Measurements from ENCODE around the gene RDH5. TPM values are rescaled to one million over a fixed set of nuclear protein-coding genes. Genes with fewer than 3 reads are reported as not detected.
A peak's percentile ranks its signal among the peaks of the same experiment; 100 is the strongest.
"Not testable (repeated sequence)": the region's sequence is repeated elsewhere in the genome, so short reads cannot be mapped to it uniquely, and the experiment has no call there.

Gene RDH5
- total RNA-seq, 1 donor from 2014 or later, result 4.4 TPM

GRCh38 chr12:55748230-55748993 is 28.2 kb downstream of the RDH5 start:
- no peak overlapping the region for H3K4me3 Mint-ChIP-seq (ENCODE audit: unreplicated experiment)
- peaks cover 10% of the 10 kb centered on the region for H3K27me3 Mint-ChIP-seq (ENCODE audit: unreplicated experiment)
- no peak overlapping the region for H3K27ac Mint-ChIP-seq (ENCODE audit: unreplicated experiment)
- no peaks in the 10 kb centered on the region for H3K9me3 Mint-ChIP-seq (ENCODE audit: unreplicated experiment)
- peaks cover 23% of the 10 kb centered on the region for H3K4me1 Mint-ChIP-seq (ENCODE audit: unreplicated experiment)
- peaks cover 29% of the 10 kb centered on the region for H3K36me3 Mint-ChIP-seq (ENCODE audit: low read depth, unreplicated experiment)
- DNase-seq (ENCODE audit: low spot score), result no peak
- TF ChIP-seq CTCF (IDR thresholded peaks at IDR 0.05; ENCODE audit: unreplicated experiment), result no peak

DNA sequence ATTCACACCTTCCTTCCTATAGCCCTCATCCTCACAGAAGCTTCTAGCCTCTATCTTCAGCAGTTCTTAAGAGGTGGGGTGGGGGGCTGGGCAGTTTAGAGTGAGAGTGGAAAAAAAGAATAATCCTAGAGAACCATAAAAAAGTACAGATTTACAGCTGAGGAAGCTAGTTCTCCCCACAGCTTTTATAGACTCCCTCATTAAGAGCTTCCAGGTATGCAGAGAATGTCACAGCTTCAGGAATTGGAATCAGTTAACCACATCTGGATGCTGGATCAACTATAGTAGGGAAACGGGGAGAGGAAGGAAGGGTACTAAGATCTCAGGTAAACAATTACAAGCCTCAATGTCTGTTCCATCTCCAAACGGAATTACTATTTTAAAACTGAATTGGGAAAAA is 35.1 kb downstream of the RDH5 start:
- Mint-ChIP-seq H3K9me3 (ENCODE audit: unreplicated experiment) (no peaks in the 10 kb centered on the region), H3K4me3 (ENCODE audit: unreplicated experiment) (no peak overlapping the region), H3K4me1 (ENCODE audit: unreplicated experiment) (peaks cover 8% of the 10 kb centered on the region), H3K27ac (ENCODE audit: unreplicated experiment) (no peak overlapping the region), H3K27me3 (ENCODE audit: unreplicated experiment) (peaks cover 2% of the 10 kb centered on the region), H3K36me3 (ENCODE audit: low read depth, unreplicated experiment) (peaks cover 49% of the 10 kb centered on the region)
- DNase-seq (ENCODE audit: low spot score), result no peak
- no peak for TF ChIP-seq CTCF (IDR thresholded peaks at IDR 0.05; ENCODE audit: unreplicated experiment)

DNA sequence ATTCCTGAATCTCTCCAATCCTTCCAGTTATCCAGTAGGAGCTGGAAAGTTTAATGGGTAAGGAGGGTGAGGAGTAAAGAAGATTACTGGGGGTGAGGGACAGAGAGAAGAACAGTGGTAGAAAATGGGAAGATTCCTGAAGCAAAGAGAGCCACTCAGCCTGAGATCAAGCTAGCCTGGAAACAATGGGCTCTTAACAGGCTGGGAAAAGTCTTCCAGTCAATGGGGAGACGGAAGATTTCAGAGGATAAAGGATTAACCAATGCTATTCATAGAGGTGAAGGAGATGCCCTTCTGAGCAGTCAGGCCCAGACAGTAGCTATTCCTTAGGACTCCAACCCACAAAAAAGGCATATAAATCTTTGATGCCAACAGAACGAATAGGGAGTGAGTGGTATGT is 37.5 kb downstream of the RDH5 start:
- no peak for DNase-seq (ENCODE audit: low spot score)
- peaks cover 44% of the 10 kb centered on the region for H3K36me3 Mint-ChIP-seq (ENCODE audit: low read depth, unreplicated experiment)
- peaks cover 8% of the 10 kb centered on the region for H3K4me1 Mint-ChIP-seq (ENCODE audit: unreplicated experiment)
- no peaks in the 10 kb centered on the region for H3K9me3 Mint-ChIP-seq (ENCODE audit: unreplicated experiment)
- peak overlapping the region; percentile 44 for H3K27ac Mint-ChIP-seq (ENCODE audit: unreplicated experiment)
- no peaks in the 10 kb centered on the region for H3K27me3 Mint-ChIP-seq (ENCODE audit: unreplicated experiment)
- TF ChIP-seq CTCF (IDR thresholded peaks at IDR 0.05; ENCODE audit: unreplicated experiment), result no peak
- H3K4me3 Mint-ChIP-seq (ENCODE audit: unreplicated experiment), result peak overlapping the region; percentile 8

GRCh38 chr12:55758575-55758974 is 38.4 kb downstream of the RDH5 start:
- H3K27ac Mint-ChIP-seq (ENCODE audit: unreplicated experiment), result not testable (repeated sequence)

GRCh38 chr12:55760663-55761062 is 40.5 kb downstream of the RDH5 start:
- no peak for TF ChIP-seq CTCF (IDR thresholded peaks at IDR 0.05; ENCODE audit: unreplicated experiment)
- Mint-ChIP-seq H3K4me1 (ENCODE audit: unreplicated experiment) (peaks cover 3% of the 10 kb centered on the region), H3K36me3 (ENCODE audit: low read depth, unreplicated experiment) (peaks cover 42% of the 10 kb centered on the region), H3K27me3 (ENCODE audit: unreplicated experiment) (peaks cover under 1% of the 10 kb centered on the region), H3K4me3 (ENCODE audit: unreplicated experiment) (peak overlapping the region; percentile 23), H3K27ac (ENCODE audit: unreplicated experiment) (no peak overlapping the region), H3K9me3 (ENCODE audit: unreplicated experiment) (no peaks in the 10 kb centered on the region)
- no peak for DNase-seq (ENCODE audit: low spot score)

More at GRCh38 chr12:55758575-55758974, 38.4 kb downstream of the RDH5 start:
- DNase-seq (ENCODE audit: low spot score); H3K4me3 Mint-ChIP-seq (ENCODE audit: unreplicated experiment); H3K9me3 Mint-ChIP-seq (ENCODE audit: unreplicated experiment); H3K27me3 Mint-ChIP-seq (ENCODE audit: unreplicated experiment); H3K4me1 Mint-ChIP-seq (ENCODE audit: unreplicated experiment): not testable (repeated sequence)
- H3K36me3 Mint-ChIP-seq (ENCODE audit: low read depth, unreplicated experiment), result peaks cover 41% of the 10 kb centered on the region
